Activated CD4-positive, alpha-beta memory T cell treated with anti-CD3 and anti-CD28 coated beads, Interleukin-2, amount 10 ng/mL, durations not matched to agents 7 days and 5 days (primary cell): ENCODE measurements around the gene GLYATL1. TPM values are rescaled to one million over a fixed set of nuclear protein-coding genes. Genes with fewer than 3 reads are reported as not detected.

Source experiments
- CTCF ChIA-PET: fragments of 350-600 bp; sonication (Branson Sonifier 250); formaldehyde crosslinking; loops from one replicate; lab custom pipeline; 2021; ENCODE audit warnings: antibody characterized with exemption, inconsistent platforms; lab: Charles Lee
- POLR2A ChIA-PET: fragments of 350-600 bp; sonication (Branson Sonifier 250); formaldehyde crosslinking; loops from one replicate; lab custom pipeline; 2021; ENCODE audit warnings: antibody characterized with exemption; lab: Charles Lee
- DNase-seq: peaks from one replicate; pipeline ENCODE4 v3.0.0-alpha.2; 2020
- H3K27ac Mint-ChIP-seq: one replicate; pipeline ENCODE4 v1.8.0; 2021; ENCODE audit warnings: mild to moderate bottlenecking, mixed read lengths
- H3K27me3 Mint-ChIP-seq: one replicate; pipeline ENCODE4 v1.8.0; 2021; ENCODE audit warnings: mixed read lengths
- H3K36me3 Mint-ChIP-seq: one replicate; pipeline ENCODE4 v1.8.0; 2021; ENCODE audit warnings: low read depth, mixed read lengths
- H3K4me1 Mint-ChIP-seq: one replicate; pipeline ENCODE4 v1.8.0; 2021; ENCODE audit warnings: mixed read lengths
- H3K4me3 Mint-ChIP-seq: one replicate; pipeline ENCODE4 v1.8.0; 2021; ENCODE audit warnings: mild to moderate bottlenecking, mixed read lengths
- H3K9me3 Mint-ChIP-seq: one replicate; pipeline ENCODE4 v1.8.0; 2021; ENCODE audit warnings: mixed read lengths
- total RNA-seq, 2 experiments: library from RNA; stranded (reverse); gene quantifications; one replicate each; pipeline ENCODE4 v1.2.3, GENCODE V29; 2021

Gene GLYATL1
- total RNA-seq, 2 experiments from 2014 or later = not detected

DNA sequence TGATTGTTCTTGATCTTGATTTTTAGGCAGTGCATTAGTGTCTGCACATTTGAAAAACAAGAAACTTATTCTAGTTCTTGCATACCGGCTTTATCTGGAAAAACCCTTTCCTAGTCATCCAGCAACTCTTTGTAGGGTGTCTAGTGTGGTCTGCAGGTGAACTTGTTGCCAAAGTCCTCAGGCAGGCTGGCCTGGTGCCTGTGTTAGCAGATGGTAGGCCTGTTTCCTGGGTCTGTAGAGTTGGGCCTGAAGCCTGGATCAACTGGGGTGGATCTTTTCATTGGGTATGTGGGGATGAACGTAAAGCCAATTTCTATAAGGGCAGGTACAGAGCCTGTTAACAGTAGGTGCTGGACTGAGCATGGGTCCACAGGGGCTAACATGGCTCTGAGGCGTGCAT lies 5.6 kb upstream of the GLYATL1 start:
- no peaks in the 10 kb centered on the region for H3K9me3 Mint-ChIP-seq
- H3K4me1 Mint-ChIP-seq = no peaks in the 10 kb centered on the region
- no peak for DNase-seq
- no peaks in the 10 kb centered on the region for H3K27me3 Mint-ChIP-seq
- H3K27ac Mint-ChIP-seq = no peak overlapping the region
- no peaks in the 10 kb centered on the region for H3K36me3 Mint-ChIP-seq
- CTCF ChIA-PET = no interaction called here
- no peak overlapping the region for H3K4me3 Mint-ChIP-seq
- POLR2A ChIA-PET = no interaction called here

DNA sequence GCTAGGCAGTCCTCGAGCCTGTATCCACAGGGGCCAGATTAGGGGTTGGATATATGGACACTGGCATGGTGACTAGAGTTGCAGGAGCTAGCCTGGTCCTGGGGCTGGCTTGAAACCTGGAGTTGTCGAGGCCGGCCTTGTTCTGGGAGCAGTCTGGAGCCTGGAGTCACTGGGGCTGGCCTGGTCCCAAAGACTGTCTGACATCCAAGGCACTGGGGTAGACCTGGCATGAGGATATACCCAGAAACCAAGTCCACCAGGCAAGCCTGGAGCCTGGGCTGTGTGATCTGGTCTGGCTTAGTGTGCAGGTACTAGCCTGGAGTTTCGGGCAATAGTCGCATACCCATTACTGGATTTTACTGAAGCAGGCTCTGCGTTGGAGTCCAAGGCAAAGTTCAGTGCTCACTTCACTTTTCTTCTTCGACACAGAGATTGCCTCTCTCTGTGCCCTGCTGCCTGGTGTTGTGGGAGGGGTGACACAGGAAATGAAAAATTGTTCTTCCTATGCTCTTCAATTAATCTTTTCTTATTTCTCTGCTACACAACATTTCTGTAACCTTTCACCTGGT lies 4.3 kb upstream of the GLYATL1 start:
- Mint-ChIP-seq H3K27ac (no peak overlapping the region), H3K9me3 (no peaks in the 10 kb centered on the region), H3K4me3 (no peak overlapping the region), H3K36me3 (no peaks in the 10 kb centered on the region), H3K27me3 (peaks cover 3% of the 10 kb centered on the region), H3K4me1 (no peaks in the 10 kb centered on the region)
- ChIA-PET CTCF (no interaction called here), POLR2A (no interaction called here)
- no peak for DNase-seq

DNA sequence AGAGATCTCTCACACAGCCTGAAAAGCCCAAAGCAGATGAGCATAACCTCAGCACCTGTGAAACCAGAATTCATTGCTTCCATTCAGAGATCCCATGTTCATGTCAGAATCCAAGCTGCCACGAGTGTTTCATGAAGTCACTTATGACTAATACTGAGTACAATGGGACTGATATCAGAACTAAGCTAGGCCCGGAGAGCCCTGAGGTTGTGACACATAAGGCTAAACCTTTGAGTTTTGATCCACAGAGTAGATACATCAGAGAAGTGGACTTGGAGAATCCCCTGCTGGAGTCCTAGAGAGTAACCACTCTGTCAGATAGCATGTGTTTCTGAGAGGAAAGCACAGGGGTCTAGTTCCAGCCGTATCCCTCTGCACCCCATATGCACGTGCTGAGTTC lies 890 bp upstream of the GLYATL1 start:
- Mint-ChIP-seq H3K36me3 (no peaks in the 10 kb centered on the region), H3K27ac (no peak overlapping the region), H3K9me3 (no peaks in the 10 kb centered on the region), H3K4me1 (no peaks in the 10 kb centered on the region), H3K27me3 (peaks cover 3% of the 10 kb centered on the region), H3K4me3 (no peak overlapping the region)
- ChIA-PET CTCF (no interaction called here), POLR2A (no interaction called here)
- DNase-seq = no peak

DNA sequence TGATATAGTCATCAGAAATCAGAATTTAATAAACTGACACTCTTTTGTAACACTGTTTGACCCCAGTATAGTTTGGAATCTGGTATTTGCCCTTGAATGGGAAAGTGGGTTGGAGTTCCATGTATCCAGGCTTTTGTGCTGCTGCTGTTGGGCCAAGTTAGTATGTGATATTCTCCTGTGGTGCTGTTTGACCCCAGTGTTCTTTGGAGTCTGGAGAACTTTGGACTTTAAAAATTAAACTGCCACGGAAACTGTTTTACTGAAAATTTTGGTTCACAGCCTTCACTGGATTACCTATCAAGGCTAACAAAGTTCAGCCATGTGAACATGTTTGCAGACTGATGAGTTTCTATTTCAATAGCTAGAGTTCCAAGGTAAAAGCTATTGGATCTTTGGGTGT lies 740 bp downstream of the GLYATL1 start:
- no peak for DNase-seq
- Mint-ChIP-seq H3K9me3 (no peaks in the 10 kb centered on the region), H3K4me1 (no peaks in the 10 kb centered on the region), H3K27ac (no peak overlapping the region), H3K27me3 (peaks cover 3% of the 10 kb centered on the region), H3K36me3 (no peaks in the 10 kb centered on the region), H3K4me3 (no peak overlapping the region)
- CTCF ChIA-PET = no interaction called here
- POLR2A ChIA-PET = no interaction called here

DNA sequence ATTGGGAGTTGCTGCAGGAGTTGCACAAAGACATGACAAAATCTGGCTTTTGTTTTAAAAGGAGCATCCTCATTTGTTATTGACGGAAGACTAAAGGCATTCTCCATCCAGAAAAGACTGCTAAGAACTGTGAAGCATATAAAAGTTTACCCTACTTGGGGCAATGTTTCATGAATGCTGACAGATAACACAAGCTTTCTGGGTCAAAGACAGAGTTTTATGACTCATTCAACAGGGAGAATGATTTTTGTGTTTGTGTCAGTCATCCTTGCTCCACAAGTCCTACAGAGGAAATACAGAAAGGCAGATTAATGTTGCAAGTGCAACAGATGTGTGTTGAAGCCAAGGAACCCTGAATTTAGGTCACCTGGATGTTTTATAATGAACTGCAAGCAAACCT lies 2.5 kb downstream of the GLYATL1 start:
- ChIA-PET CTCF (no interaction called here), POLR2A (no interaction called here)
- no peaks in the 10 kb centered on the region for H3K36me3 Mint-ChIP-seq
- H3K27me3 Mint-ChIP-seq = peaks cover 3% of the 10 kb centered on the region
- H3K9me3 Mint-ChIP-seq = no peaks in the 10 kb centered on the region
- no peak overlapping the region for H3K27ac Mint-ChIP-seq
- DNase-seq = no peak
- H3K4me1 Mint-ChIP-seq = no peaks in the 10 kb centered on the region
- no peak overlapping the region for H3K4me3 Mint-ChIP-seq

DNA sequence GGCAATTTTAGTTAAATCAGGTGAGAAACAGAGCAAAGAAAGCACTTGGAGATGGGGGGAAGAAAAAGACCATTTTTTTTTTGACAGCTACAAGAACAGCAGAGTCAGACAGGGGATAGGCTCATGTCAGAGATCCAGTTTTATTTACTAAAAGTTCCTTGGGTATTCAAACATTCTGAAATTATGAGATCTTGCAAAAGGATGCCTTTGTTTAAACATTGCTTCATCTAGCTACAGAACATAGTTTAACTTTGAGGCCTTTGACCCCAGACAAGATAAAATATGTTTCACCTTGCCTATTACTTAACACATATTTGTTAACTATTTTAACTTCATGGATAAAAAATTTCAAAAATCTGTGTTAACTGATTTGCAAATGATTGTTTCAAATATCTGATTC lies 6.4 kb downstream of the GLYATL1 start:
- H3K9me3 Mint-ChIP-seq = no peaks in the 10 kb centered on the region
- no peak overlapping the region for H3K27ac Mint-ChIP-seq
- DNase-seq = no peak
- ChIA-PET CTCF (no interaction called here), POLR2A (no interaction called here)
- H3K4me3 Mint-ChIP-seq = no peak overlapping the region
- no peaks in the 10 kb centered on the region for H3K36me3 Mint-ChIP-seq
- no peaks in the 10 kb centered on the region for H3K4me1 Mint-ChIP-seq
- no peaks in the 10 kb centered on the region for H3K27me3 Mint-ChIP-seq

DNA sequence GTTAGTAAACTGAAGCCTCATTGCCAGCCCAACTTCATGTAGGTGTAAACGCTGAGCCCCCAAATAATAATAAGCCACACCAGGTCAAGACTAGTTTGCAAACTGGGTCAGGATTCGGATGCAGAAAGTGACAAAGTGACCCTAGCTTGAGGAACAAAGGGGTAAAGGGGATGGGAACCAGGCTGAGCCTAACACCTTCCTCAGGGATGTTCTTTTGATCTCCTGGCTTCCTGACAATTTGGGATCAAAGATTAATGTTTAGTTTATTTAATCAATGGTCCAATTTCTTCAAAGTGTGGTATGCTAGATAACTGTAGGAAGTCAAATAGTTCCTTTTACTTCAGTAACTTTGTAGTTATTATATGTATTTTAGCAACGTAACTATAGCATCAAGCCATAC lies 9.9 kb downstream of the GLYATL1 start:
- Mint-ChIP-seq H3K4me3 (no peak overlapping the region), H3K4me1 (no peaks in the 10 kb centered on the region), H3K36me3 (no peaks in the 10 kb centered on the region), H3K9me3 (no peaks in the 10 kb centered on the region), H3K27ac (no peak overlapping the region), H3K27me3 (peaks cover 8% of the 10 kb centered on the region)
- ChIA-PET POLR2A (no interaction called here), CTCF (interaction anchor here (0.9 kb wide), 1 partner anchor 209 kb away, joined by 3 read pairs; no protein-coding TSS in a partner anchor)
- no peak for DNase-seq

DNA sequence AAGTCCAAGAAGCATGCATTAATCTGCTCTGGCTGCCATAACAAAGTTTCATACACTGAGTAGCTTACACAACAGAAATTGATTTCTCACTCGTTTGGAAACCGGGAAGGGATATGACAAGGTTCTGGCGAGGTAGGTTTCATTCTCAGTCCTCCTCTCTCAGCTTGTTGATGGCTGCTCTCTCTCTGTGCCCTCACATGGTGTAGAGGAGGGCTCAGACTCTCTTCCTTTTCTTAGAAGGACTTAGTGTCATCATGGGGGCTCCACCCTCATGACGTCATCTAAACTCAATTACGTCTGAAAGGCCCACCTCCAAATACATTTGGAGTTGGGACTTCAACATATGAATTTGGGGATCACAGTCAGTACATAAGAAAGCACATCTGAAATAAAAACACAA lies 18.6 kb downstream of the GLYATL1 start:
- ChIA-PET CTCF (no interaction called here), POLR2A (no interaction called here)
- H3K36me3 Mint-ChIP-seq = no peaks in the 10 kb centered on the region
- no peak overlapping the region for H3K4me3 Mint-ChIP-seq
- H3K4me1 Mint-ChIP-seq = no peaks in the 10 kb centered on the region
- H3K27me3 Mint-ChIP-seq = peaks cover 10% of the 10 kb centered on the region
- DNase-seq = no peak
- H3K9me3 Mint-ChIP-seq = no peaks in the 10 kb centered on the region
- H3K27ac Mint-ChIP-seq = no peak overlapping the region

DNA sequence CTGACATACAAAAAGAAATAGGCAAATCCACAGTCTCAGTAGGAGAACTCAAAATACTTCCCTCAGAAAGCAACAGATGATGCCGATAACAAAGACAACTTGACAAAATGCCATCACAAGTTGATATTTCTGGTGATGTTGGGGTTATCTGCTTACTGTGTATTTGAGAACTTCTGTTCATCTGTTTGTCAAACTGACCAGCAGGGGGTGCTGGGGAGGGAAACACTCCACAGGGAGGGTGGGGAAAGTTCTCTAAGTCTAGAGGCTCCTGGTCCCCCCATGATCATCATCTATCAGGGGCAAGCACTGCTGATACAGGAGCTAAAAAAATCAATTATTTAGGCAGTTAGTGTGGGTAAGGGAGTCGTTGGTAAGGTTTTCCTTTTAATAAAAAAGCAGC lies 19.2 kb downstream of the GLYATL1 start:
- peak; percentile 31 for DNase-seq
- Mint-ChIP-seq H3K4me3 (no peak overlapping the region), H3K27me3 (peaks cover 10% of the 10 kb centered on the region), H3K9me3 (no peaks in the 10 kb centered on the region), H3K4me1 (no peaks in the 10 kb centered on the region), H3K36me3 (no peaks in the 10 kb centered on the region), H3K27ac (no peak overlapping the region)
- ChIA-PET CTCF (interaction anchor here (0.7 to 1.2 kb wide), 3 partner anchors 160 to 281 kb away, joined by 3 to 4 read pairs (median 3); no protein-coding TSS in a partner anchor), POLR2A (no interaction called here)

DNA sequence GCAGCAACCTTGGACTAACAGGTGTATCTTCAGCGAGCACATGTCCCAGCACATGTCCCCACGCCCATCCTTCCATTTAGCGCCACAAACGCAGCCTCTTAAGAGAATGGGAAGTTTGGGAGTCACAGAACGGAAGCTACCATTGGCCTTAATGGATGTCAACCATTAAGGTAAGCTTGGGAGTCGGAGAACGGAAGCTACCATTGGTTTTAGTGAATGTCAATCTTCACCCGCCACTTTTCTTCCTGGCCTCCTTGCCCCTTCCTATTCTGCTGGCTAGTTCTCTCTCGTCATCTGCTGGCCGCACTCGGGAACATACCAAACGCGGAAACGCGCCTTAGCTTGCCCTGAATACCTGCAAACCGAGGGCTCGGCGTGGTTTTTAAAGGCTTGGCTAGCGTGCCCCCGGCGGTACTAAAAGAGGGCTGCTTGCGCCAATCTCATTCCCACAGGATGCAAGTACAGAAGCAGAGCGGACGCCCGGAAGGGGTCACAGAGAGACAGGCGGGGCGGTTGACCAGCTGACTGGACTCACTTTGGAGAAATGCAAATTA lies 24.3 kb downstream of the GLYATL1 start:
- Mint-ChIP-seq H3K27ac (no peak overlapping the region), H3K4me1 (no peaks in the 10 kb centered on the region), H3K27me3 (no peaks in the 10 kb centered on the region), H3K36me3 (no peaks in the 10 kb centered on the region), H3K4me3 (no peak overlapping the region), H3K9me3 (no peaks in the 10 kb centered on the region)
- DNase-seq = no peak
- ChIA-PET POLR2A (no interaction called here), CTCF (no interaction called here)

DNA sequence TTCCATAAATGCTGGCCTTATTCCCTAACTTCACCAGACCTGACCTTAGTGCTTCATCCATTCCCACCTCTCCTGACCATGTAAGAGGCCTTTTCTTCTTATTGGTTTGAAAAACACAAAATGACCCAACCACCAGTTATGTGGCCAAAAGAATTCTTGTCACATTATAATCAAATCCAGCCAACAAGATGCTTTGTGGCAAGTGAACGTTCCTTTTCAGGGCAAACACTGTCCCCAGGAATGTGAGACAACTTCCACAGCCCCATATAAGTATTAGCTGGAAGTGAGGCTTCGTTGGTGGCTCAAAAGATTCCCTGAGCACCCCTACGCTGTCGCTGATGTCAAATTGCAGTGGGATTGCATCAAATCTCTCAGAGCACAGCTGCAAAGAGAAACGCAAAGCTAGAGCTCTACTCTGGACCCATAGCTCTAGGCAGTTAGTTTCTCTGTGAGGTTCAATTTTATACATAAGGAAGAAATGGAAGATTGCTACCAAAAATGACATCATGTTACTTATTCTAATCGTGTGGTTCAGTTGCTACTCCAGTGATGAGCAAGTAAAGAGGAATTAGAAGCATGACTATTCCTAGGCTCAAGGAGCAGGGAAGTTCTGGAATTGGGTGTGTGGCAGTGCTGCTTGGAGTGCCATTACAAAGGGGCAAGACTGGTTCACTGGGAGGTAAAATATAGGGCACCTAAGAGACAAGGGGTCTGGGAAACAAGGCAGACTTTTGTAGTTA lies 26.1 kb downstream of the GLYATL1 start:
- no peak overlapping the region for H3K4me3 Mint-ChIP-seq
- H3K27ac Mint-ChIP-seq = no peak overlapping the region
- peaks cover 4% of the 10 kb centered on the region for H3K27me3 Mint-ChIP-seq
- CTCF ChIA-PET = no interaction called here
- no peak for DNase-seq
- H3K9me3 Mint-ChIP-seq = no peaks in the 10 kb centered on the region
- POLR2A ChIA-PET = no interaction called here
- no peaks in the 10 kb centered on the region for H3K36me3 Mint-ChIP-seq
- H3K4me1 Mint-ChIP-seq = no peaks in the 10 kb centered on the region

DNA sequence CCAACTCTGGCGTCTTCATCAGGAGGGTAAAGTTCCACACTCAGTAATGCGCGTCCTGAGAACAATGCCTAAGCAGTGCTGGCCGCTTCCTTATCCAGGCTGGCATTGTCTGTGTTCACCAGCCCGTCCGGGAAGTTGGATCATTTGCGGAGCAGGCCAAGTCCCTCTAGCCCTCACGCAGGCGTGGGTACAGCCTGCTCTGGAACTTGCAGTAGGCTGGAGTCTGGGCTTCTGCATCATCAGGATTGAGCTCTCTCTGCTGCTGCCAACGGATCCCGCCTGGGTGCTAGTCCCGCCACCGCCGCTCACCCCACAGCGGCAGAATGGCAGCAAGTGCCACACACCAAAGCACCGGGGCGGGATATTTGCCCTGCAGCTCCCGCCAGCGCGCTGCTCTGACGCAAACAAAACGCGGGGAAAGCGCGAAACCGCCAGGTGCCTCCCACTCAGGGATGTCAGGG lies 29.0 kb downstream of the GLYATL1 start:
- no peaks in the 10 kb centered on the region for H3K4me1 Mint-ChIP-seq

DNA sequence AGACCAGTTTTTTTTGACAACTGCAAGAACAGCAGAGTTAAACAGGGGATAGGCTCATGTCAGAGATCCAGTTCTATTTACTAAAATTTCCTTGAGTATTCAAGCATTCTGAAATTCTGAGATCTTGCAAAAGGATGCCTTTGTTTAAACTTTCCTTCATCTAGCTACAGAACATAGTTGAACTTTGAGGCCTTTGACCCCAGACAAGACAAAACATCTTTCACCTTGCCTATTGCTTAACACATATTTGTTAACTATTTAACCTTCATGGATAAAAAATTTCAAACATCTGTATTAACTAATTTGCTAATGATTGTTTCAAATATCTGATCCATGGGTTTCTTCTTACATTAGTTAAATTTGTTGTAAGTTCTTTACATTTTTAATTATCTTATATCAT lies 38.2 kb downstream of the GLYATL1 start:
- no peak for DNase-seq
- no peak overlapping the region for H3K4me3 Mint-ChIP-seq
- H3K27me3 Mint-ChIP-seq = peaks cover 7% of the 10 kb centered on the region
- CTCF ChIA-PET = no interaction called here
- H3K36me3 Mint-ChIP-seq = no peaks in the 10 kb centered on the region
- H3K4me1 Mint-ChIP-seq = no peaks in the 10 kb centered on the region
- no peak overlapping the region for H3K27ac Mint-ChIP-seq
- POLR2A ChIA-PET = no interaction called here
- no peaks in the 10 kb centered on the region for H3K9me3 Mint-ChIP-seq

More for the DNA sequence above, 29.0 kb downstream of the GLYATL1 start:
- POLR2A ChIA-PET = no interaction called here
- Mint-ChIP-seq H3K9me3 (no peaks in the 10 kb centered on the region), H3K4me3 (no peak overlapping the region), H3K27me3 (peaks cover 5% of the 10 kb centered on the region), H3K36me3 (no peaks in the 10 kb centered on the region), H3K27ac (no peak overlapping the region)
- no peak for DNase-seq
- CTCF ChIA-PET = no interaction called here

DNA sequence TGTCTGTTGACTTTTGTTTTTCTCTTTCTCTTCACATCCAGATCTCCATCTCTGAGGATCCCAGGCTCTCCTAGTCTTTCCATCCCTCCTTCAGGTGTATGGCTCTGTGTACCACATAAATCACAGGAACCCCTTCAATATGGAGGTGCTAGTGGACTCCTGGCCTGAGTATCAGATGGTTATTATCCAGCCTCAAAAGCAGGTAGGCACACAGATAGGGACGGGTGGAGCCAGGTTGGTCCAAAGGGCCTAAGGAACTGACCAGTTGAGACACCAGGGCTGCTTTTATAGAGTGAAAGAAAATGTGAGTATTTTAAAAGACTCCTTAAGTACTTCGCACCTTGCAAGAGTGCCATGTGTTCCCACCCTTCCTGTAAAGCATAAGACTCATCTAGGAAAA lies 39.9 kb downstream of the GLYATL1 start:
- DNase-seq = no peak
- H3K4me3 Mint-ChIP-seq = no peak overlapping the region
- ChIA-PET CTCF (no interaction called here), POLR2A (no interaction called here)
- no peak overlapping the region for H3K27ac Mint-ChIP-seq
- H3K4me1 Mint-ChIP-seq = no peaks in the 10 kb centered on the region
- H3K36me3 Mint-ChIP-seq = no peaks in the 10 kb centered on the region
- H3K27me3 Mint-ChIP-seq = peaks cover 4% of the 10 kb centered on the region
- H3K9me3 Mint-ChIP-seq = no peaks in the 10 kb centered on the region
